ENCODE measurements around the gene IL15RA.
"Not testable (repeated sequence)": the region's sequence is repeated elsewhere in the genome, so short reads cannot be mapped to it uniquely, and the experiment has no call there.

Gene IL15RA

DNA sequence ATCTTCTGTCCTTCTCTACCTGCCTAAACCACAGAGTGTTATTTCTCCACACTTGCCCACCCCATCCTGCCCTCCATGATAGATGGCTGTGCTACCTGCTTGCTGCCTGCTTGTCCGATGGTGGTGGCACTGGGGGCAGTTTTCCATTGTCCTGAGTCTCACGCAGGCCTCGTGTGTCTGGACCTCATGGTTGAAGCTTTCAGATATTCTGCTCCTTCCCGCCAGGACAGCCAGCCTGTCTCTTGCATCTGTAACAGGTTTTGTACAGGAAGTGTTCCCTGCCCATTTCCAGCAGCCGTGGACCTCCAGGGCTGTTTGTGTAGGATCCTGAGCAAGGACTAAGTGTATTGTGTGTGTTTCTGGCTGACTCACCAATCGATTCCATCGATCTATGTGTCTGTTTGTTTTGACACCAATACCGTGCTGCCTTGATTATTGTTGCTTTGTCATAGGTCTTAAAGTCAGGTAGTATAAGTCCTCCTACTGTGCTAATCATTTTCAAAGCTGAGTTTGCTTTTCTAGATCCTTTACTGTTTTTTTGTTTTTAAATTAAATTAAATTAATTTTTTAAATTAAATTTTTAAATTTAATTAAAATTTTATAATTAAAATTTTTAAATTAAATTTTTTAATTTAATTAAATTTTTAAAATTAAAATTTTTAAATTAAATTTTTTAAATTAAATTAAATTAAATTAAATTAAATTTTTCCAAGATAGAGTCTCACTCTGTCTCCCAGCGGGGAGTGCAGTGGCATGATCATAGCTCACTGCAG lies 8.5 kb downstream of the IL15RA start:
- DNase-seq, result no peak

DNA sequence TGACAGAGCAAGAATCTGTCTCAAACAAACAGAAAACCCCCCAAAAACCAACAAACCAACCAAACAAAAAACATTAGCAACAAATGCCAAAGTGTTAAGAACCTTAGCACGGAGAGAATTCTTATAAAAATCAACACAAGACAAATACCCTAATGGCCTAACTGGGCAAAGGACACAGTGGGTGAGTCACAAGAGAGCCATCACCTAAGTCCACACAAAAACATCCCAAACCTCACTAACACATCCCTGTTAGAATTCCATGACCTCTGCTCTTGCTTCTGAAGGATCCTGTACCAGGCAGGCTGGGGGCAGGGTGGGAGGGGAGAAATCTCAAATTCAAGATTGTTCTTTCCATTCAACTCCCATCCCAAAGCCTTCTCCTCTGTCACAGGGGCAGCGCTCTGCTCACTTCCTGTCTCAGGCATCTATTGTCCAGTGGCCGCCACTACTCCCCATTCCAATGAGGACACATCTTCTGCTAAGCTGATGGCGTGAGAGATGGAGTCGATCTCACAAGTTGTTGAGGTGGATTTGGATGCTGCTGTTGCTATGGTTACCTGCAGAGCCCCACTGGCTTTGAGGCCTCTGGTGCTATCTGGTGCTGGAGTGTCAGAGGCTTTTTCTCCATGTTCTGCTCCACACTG lies 9.2 kb downstream of the IL15RA start:
- DNase-seq, result no peak

DNA sequence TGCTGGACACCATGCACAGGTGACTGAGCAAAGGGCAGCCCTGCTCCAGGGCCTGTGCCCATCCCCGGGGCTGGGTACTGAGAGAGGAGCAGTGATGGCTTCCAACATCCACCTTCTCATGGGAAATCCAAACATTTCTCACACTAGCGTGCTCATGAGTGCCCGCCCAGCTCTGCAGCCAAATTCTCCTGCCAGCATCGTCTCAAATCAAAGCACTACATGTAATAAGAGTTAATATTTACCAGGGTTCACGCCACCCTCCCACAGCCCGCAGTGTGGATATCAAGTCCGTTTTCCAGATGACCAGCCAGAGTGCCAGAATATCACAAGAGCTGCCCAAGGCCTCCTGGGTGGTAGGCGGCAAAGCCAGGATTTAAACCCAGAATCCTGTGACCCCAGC lies 12.1 kb downstream of the IL15RA start:
- no peak for DNase-seq

DNA sequence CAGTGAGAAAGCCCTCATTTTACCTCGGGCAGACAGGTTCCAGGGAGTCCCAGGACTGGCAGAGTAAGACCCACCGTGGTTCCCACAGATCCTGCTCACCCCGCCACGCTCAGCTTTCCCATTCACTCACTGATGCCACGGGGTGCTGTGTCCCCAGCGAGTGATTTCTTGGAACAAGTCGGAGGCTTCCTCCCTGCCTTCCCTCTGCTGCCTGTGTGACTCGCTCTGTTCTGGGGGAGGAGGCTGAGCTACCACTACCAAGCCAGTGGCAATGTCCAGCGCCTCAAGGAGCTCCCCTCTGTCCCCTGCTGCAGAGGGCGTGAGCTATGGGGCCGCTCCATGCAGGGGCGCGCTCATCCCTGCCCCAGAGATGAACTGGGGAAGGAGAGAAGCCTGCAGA lies 12.6 kb downstream of the IL15RA start:
- no peak for DNase-seq

DNA sequence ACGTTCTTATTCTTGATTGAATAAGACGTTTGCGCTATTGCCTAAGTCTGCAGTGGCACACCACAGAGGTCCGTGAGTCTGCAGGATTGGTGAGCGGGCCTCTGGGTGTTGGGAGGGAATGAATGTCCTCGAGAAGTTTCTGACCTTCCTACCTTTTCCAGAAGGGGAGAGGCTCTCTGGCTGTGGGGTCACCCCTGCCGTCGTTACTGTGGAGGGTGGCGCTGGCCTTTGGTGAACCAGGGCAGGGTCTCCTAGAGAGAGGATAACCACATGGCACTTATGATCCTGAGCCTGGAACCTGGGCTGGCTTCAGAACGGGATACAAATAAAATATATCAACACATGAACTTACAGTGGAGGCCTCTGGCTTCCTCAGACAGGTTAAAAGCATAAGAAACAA lies 13.8 kb downstream of the IL15RA start:
- DNase-seq, result no peak

DNA sequence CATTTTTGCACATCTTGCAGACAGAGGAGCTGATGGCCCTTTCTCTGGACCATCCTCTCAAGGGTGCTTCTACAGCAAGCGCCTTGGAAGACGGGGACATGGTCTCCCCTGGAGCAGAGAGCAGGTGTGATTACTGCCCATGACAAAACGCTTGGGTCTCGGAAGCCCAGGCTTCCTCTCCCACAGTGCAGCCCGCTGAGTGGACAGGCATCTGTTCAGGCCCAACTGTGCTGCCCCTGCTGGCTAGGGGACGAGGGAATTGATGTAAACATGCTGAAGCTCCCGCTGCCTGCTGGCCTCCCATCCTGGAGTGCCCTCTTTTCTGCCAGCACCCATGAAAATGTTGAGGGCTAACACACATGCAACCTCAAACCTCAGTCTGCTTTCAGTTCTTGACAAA lies 14.3 kb downstream of the IL15RA start:
- no peak for DNase-seq

DNA sequence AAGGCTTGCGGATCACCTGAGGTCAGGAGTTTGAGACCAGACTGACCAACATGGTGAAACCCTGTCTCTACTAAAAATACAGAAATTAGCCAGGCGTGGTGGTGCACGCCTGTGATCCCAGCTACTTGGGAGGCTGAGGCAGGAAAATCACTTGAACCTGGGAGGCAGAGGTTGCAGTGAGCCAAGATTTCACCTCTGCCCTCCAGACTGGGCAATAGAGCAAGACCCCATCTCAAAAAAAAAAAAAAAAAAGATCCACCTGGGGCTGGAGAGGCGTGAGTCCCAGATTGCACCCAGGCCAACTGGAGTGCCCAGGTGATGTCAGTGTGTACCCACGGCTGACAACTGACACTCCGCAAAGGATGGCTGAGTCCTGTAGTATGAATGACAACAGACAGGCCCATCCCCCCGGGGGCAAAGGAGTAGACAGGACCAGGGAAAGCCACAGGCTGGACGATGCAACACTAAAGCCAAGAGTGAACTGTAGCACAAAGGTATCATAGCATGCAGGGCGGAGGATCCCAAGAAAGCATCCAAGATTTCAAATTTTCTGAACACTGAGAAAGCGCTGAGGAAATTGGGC lies 14.9 kb downstream of the IL15RA start:
- not testable (repeated sequence) for DNase-seq

DNA sequence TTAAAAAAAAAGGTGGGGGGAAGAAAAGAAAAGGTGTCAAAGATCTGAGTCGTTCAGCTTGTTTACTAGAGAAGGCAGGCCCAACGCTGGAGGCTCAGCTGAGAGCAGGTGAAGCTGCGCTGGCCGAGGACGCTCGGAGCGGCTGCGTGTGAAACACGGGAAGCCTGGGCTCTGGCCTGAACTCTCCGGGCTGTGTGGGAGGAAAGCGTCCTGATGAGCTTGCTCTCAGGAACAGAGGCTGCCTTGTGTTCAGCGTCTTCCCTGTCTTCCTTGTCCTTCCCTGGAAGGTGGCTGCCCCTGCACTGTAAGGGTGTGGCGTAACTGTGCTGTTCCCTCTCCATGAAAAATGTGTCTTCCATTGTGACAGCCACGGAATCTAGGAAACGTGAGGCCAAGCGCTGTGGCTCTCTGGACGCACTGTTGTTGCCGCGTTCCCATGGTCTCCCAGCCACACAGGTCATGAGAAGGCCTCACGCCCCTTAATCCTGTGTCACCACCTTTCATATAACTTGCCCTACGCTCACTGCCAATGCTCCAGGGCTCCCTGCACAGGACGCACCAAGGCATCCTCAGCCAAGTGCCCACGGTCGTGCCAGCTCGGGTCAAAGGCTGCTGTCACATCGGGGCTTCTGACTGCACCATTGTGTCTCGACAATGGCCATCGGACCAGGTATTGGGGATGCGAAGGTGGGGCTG lies 15.8 kb downstream of the IL15RA start:
- DNase-seq, result no peak

DNA sequence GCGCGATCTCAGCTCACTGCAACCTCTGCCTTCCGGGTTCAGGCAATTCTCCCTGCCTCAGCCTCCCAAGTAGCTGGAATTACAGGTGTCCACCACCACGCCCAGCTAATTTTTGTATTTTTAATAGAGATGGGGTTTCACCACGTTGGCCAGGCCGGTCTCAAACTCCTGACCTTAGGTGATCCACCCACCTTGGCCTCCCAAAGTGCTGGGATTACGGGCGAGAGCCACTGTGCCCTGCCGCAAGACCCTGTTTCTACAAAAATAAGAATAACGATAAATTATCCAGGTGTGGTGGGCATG lies 16.4 kb downstream of the IL15RA start:
- not testable (repeated sequence) for DNase-seq

DNA sequence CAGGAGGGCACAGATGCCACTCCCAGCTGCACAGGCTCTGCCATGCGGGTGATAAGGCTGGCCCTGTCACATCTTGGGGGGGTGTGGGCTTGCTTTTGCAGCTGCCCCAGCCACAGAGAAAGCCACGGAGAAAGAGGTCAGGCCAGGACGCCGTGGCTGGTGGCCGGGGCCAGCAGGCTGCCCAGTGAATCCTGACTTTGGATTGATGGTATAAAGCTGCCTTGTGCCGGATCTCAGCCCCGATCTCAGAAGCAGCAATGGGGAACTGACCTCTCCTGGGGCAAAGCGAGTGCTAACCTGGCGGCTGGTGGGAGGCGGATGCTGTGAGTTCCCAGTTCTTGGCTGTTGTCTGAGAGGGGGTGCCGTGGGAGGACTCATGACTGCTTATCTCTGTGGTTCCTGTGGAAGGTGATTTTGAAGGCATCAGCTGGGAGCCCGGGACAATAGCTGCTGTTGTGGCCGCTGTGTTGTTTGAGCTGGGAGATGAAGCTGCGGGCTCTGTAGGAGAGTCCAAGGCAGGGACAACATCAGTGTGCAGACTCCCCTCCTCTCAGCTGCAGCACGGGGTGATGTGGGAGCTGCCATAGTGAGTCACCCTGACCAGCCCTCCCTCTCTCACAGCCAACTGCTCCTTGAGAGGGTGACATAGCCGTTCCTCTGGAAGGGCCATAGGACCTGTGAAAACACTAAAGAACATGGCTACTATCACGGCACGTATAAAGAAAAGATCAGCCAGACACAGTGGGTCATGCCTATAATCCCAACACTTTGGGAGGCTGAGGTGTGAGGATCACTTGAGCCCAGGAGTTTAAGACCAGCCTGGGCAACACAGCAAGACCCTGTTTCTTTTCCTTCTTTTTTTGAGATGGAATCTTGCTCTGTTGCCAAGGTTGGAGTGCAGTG lies 17.0 kb downstream of the IL15RA start:
- no peak for DNase-seq

DNA sequence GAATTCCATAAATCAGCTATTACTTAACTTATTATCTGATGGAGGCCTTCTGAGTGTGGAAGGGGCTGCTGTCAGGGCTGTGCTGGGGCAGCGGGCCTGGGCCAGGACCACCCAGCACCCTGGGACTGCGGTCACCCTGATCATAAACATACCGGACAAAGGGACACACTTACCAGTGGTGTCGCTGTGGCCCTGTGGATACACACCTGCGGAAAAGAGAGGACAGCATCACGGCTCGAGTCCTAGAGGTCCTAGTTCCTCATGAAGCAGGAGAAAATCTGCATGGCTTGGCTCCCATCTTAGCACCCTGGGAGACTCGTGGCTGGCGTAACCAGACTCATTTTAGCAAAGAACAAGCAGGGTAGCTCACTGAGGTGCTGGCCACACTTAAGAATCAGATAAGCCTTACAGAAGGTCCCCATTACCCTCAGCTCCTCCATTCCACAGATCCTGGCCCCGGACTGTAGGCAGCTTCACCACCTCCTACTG lies 17.7 kb downstream of the IL15RA start:
- no peak for DNase-seq

DNA sequence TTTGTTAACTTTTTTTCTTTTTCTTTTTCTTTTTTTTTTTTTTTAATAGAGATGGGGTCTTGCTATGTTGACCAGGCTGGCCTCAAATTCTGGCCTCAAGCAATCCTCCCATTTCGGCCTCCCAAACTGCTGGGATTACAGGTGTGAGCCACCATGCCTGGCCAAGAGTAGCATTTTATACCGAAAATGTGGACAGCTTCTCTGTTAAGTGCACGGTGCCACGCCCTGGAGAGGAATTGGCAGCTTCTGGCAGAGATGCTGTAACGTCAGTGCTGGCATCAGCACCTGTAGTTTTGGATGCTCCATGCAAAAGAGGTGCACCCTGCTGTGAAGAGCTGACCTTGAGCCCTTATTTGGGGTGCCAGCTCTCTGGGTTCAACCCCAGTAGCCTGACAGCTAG lies 18.2 kb downstream of the IL15RA start:
- no peak for DNase-seq

DNA sequence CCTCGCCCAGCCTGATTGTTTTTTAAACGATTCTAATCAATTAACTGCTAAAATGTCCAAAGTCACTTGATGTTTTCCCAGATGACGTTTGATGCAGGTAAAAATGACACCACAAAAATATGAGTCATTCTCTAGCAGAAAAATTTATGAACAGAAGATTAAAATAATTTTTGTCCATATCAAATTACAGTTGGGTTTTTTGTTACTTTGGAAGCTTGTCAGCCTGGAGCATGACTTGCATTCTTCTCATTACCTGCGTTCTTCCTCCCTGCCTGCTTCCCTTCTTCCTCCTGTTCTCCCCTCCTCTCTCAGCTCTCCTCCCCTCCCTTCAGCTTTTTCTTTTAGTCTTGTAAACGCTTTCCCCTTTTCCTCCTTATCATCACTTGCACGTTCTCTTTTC lies 18.7 kb downstream of the IL15RA start:
- DNase-seq, result no peak

DNA sequence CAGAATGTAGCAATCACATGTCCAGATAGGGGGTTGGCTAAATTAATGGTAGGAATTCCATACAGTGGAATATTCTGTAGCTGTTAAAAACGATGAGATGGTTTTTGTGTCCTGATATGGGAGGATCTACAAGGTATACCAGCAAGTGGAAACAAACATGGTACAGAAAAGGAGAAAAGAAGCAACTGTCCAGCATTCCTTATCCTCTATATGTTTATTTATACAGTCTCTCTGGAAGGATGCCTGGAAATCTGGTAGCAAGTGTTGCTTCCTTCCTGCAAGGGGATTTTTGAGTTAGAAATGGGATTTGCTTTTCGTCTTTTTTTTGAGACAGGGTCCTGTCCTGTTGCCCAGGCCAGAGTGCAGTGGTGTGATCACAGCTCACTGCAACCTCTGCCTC lies 19.3 kb downstream of the IL15RA start:
- DNase-seq, result no peak

DNA sequence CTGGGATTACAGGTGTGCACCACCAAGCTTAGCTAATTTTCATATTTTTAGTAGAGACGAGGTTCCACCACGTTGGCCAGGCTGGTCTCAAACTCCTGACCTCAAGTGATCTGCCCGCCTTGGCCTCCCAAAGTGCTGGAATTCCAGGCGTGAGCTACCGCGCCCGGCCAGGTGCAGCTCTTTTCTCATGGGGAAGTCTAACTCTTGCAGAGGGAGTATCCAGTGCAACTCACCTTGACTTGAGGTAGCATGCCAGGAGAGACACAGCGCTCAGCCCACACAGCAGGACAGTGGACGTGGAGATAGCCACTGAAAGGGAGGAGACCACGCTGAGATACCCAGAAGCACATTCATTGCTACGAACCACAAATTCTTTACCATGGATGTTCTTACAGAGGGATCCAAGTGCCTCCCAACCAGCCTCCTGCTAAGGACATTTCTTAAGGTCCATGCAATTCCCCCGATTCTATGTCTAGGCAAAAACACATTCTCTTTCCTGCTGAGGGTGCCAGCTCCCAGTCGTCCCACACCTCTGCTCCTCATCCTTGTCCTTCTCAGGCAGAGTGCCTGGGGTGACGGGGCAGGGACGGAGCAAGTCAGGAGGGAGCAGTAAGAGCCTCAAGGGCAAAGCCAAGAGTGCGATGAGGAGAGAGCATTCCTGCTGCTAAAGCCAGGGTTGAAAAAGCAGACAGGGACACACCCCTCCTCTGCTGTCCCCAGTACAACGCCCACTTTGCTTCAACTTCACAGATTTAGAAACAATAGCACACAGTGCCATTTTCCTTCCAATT lies 21.0 kb downstream of the IL15RA start:
- no peak for DNase-seq

DNA sequence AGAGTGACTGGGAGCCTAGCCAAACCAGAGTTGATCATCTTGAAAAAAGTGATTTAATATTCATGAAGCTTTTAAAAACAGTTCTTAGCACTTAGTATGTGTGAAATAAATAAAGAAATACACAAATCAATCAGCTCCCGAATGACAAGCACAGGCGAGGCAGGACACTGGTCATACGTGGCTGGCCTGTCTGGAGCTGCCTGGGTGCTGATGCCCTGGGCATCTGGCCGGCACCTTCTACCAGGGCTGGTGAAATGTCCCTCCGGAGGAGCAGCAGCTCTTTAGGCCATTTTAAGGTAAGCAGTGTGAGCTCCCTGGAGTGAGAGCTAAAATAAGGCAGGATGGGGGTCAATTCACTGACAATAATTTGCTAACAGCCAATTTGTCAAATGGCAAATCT lies 23.7 kb downstream of the IL15RA start:
- DNase-seq, result no peak

DNA sequence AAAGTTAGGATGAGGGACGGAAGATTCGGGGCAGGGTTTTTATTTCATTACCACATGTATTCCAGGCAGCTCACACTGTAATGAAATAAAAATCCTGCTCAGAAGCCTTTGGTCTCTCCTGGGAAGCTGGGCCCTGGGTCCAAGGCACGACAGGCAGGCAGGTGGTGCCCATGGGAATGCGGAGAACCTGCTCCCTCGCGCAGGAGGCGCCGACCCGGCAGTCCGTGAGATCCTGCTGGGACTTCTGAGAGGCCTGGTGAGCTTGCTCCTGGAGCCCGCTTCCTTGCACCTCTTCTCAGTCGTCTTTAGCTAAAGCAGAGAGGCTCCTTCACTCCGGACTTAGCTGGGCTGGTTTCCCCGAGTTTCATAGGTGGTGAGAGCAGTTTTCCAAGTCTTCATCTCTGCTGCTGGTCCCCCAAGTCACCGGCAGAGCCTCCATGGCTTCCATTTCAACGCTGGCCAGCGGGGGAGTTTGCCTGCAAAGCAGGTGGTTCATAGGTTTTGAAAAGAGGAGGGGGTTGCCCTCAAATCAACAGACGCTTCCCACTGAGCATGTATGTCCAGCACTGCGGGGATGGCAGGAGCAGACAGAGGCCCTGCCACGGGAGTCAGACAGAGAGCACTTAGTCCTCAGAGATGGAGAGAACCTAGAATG lies 24.5 kb downstream of the IL15RA start:
- DNase-seq, result no peak

DNA sequence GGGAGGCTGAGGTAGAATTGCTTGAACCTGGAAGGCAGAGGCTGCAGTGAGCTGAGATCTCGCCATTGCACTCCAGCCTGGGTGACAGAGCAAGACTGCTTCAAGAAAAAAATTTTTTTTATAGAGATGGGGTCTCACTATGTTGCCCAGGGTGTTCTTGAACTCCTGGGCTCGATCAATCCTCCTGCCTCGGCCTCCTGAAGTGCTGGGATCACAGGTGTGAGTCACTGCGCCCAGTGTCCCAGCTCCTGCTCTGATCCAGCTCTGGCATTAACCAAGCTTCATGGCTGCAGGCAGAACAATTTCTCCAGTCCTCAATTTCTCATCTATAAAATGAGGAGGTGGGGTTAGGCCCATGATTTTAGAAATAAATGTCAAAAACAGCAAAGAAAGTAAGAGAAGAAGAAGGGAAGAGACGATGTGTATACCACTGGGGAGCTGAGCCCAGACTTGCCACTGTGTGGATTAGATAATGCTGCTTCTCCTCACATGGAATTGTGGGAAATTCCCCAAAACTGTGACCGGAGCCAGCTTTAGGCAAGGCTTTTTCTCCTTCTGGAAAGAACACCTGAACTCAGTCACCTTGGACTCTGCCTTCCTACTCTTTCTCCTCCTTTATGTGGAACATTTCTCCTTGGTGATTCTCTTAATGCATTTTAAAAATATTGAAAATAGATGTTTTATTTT lies 25.5 kb downstream of the IL15RA start:
- DNase-seq, result no peak

DNA sequence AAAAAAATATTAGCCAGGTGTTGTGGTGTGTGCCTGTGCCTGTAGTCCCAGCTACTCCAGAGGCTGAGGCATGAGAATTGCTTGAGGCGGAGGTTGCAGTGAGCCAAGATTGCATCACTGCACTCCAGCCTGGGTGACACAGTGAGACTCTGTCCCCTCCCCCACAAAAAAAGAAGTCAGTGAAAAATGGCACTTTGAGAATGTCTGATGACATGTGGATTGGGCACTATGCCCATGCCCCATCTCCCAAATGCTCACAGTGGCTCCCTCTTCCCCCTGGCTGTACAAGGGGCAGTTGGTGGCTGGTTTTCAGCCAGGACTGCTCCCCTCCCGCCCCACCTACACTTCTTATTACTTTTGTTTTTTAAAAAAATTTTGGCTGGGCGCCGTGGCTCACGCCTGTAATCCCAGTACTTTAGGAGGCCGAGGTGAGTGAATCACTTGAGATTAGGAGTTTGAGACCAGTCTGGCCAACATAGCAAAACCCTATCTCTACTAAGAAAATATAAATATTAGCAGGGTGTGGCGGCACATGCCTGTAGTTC lies 26.1 kb downstream of the IL15RA start:
- DNase-seq, result no peak

DNA sequence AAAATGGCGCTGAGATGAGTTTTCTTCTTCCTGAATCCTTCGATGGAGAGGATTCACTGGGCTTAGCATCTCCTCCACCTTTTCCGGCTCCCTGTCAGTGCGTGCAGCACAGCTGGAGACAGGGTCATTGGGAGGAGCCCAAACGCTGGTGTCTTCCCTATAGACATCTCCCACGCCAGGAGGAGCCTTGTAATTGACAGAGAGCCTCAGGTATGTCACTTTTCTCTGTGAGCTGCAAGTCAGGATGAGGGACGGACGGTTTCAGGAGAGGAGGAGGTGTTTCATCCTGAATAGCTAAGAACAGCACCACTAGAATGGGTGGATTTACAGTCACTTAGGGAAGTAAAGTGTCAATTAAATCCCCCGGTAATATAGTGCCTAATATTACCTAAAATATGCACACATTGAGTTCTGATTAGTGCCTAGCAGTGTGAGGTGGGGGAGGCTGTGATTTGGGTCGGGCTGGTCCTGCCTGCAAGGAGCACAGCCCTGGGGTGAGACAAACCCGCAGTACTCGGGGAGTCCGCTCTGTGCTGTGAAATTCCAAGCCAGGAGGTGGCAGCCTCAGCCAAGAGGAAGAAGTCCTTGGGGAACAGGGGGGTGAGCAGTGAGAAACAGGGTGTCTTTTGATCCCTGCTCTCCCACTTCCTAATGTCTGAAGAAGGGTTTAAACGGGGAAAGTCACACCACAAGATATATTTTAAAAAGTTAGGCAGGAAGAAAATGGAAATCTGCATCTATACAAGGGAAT lies 28.2 kb downstream of the IL15RA start:
- no peak for DNase-seq

Measured in left hindlimb (tissue), 1 donor.